ENCODE results near the gene BIN1. TPM values are rescaled to one million over a fixed set of nuclear protein-coding genes. Genes with fewer than 3 reads are reported as not detected.

Gene BIN1
- total and polyA plus RNA-seq, 8 donors = 32.0 to 98.7 (median 76.7) TPM

DNA sequence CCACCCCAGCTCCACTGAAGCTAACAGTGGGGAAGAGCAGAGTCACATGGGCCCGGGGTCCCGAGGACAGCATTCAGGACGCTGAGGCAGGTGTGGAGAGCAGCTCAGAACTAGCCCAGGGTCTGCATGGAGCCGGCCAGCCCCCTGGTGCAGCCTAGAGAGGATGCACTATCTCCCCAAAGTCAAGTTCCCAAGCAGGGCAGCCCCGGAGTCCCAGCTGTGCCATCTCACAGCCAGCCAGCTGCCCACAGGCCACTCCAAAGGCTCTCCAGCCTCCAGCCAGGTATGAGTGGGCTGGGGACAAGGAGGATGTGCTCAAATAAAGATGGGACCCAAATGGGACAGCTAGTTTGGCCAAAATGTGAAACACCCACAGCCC is 41.0 kb downstream of the BIN1 start:
- Histone ChIP-seq H3K36me3 (peaks cover 0 to 26% of the 10 kb centered on the region in 2 donors), H3K27me3 (no peaks in the 10 kb centered on the region), H3K4me1 (peaks cover 13 to 63% of the 10 kb centered on the region in 2 donors), H3K27ac (peak overlapping the region in 1 of 2 donors; percentile 73), H3K9me3 (no peaks in the 10 kb centered on the region), H3K4me3 (no peak overlapping the region)
- intact Hi-C loops (cut with DNase I) = no loop called here
- no peak for ATAC-seq
- DNase-seq = no peak
- TF ChIP-seq, protein P1, sequence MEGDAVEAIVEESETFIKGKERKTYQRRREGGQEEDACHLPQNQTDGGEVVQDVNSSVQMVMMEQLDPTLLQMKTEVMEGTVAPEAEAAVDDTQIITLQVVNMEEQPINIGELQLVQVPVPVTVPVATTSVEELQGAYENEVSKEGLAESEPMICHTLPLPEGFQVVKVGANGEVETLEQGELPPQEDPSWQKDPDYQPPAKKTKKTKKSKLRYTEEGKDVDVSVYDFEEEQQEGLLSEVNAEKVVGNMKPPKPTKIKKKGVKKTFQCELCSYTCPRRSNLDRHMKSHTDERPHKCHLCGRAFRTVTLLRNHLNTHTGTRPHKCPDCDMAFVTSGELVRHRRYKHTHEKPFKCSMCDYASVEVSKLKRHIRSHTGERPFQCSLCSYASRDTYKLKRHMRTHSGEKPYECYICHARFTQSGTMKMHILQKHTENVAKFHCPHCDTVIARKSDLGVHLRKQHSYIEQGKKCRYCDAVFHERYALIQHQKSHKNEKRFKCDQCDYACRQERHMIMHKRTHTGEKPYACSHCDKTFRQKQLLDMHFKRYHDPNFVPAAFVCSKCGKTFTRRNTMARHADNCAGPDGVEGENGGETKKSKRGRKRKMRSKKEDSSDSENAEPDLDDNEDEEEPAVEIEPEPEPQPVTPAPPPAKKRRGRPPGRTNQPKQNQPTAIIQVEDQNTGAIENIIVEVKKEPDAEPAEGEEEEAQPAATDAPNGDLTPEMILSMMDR (IDR thresholded peaks at IDR 0.05) = no peak

DNA sequence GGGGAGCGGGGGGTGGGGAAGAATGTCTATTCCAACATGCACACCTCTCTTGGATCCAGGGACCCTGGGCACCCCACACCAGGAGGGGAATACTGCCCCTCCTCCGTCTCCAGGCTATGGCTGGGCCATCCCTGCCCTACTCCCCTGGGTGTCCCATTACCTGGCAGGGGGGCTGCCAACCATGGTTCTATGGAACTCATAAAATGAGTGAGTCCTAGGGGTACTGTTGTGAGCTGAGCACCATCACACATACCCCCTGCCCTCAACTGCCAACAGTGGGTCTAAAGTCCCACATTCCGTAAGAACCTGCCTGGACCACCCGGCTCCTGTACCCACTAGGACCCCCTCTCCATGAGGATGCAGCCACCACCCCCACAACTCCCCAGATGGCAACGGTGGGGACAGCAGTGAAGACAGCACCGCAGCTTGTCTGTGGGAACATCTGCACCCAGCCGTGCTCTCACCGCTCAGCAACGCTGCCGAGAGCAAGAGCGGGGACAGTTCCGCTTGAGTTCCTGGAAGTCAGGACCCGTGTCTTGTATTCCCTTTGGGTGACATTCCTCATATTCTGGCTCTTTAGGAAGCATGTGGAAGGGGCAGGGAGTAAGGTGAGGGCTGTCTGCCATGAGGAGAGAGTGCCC is 41.5 kb downstream of the BIN1 start:
- H3K9me3 ChIP-seq = no peaks in the 10 kb centered on the region
- ATAC-seq (no peak), DNase-seq (no peak)
- no peak overlapping the region for H3K4me3 ChIP-seq
- peaks cover 13 to 63% of the 10 kb centered on the region in 2 donors for H3K4me1 ChIP-seq
- intact Hi-C loops (cut with DNase I) = no loop called here
- TF ChIP-seq, protein P1 (IDR thresholded peaks at IDR 0.05) = no peak
- peaks cover 0 to 25% of the 10 kb centered on the region in 2 donors for H3K36me3 ChIP-seq
- peak overlapping the region; percentile 33 to 85 for H3K27ac ChIP-seq
- H3K27me3 ChIP-seq = no peaks in the 10 kb centered on the region

DNA sequence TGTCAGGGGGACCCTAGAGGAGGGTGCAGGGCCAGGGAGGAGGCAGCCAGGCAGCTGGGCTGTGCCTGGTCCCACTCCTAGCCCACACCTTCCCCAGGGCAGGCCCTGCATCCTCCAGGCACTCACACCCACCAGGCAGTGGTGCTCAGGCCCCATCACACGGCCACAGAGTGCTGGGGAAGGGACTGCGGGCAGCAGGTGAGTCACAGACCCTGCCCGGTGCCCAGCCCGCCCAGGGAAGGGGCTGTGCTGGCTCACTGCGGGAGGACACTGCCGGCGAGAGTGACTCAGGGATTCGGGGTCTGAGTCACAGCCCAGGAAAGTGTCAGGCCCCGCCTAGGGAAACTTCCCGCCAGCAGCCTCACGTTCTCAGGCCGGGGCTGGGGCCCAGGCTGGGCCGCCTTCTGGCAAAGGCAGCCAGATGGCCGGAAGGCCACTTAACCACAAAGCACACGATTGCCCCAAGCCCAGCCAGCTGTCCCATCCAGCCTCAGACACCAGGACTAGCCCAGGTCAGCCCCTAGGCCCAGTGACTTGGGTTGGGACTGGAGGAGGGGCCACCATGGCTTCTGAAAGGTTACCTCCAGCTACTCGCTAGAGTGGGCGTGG is 42.2 kb downstream of the BIN1 start:
- no peaks in the 10 kb centered on the region for H3K9me3 ChIP-seq
- peaks cover 13 to 63% of the 10 kb centered on the region in 2 donors for H3K4me1 ChIP-seq
- ATAC-seq = peak; percentile 87
- peaks cover 0 to 22% of the 10 kb centered on the region in 2 donors for H3K36me3 ChIP-seq
- H3K27me3 ChIP-seq = no peaks in the 10 kb centered on the region
- H3K27ac ChIP-seq = peak overlapping the region; percentile 33 to 85
- TF ChIP-seq, protein P1 (IDR thresholded peaks at IDR 0.05) = no peak
- peak; percentile 76 to 95 (median 92) for DNase-seq
- intact Hi-C loops (cut with DNase I) = no loop called here
- no peak overlapping the region for H3K4me3 ChIP-seq

DNA sequence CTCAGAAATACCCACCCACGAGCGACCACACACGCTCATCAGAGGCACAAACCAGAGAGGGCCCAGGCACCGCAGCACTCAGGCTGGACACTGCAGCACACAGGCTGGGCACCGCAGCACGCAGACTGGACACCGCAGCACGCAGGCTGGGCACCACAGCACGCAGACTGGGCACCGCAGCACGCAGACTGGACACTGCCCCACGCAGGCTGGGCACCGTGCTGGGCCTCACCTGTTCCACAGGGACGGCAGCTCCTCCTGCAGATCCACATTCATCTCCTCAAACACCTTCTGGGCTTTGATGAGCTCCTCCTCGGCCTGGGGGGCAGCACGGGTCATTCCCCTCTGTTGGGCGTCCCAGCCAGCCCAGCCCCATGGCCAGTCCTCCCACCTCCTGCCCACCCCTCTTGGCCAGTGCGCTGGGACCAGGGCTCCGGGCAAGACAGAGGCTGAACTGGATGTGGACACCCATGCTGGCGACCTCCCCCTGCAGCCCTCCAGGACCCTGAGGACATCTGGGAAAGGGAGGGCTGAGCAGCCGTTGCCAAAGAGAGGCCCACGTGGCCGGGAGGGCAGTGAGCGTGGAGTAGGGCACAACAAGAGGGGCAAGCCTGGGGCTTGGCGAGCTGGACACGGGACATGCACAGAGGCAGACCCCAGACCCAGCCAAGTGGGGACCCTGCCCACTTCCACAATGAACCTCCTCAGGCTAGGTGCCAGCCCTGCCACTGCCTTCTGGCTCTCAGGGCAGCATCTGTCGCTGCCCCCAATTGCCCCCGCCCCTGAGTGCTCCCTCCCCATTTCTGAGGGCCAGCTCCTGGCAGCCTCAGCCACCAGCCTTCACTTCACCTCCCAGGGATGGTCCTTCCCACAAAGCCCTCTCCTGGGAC is 43.0 kb downstream of the BIN1 start:
- DNase-seq = no peak
- no peak for ATAC-seq
- no peaks in the 10 kb centered on the region for H3K27me3 ChIP-seq
- H3K36me3 ChIP-seq = peaks cover 0 to 22% of the 10 kb centered on the region in 2 donors
- H3K27ac ChIP-seq = peak overlapping the region; percentile 33 to 85
- no peak overlapping the region for H3K4me3 ChIP-seq
- H3K9me3 ChIP-seq = no peaks in the 10 kb centered on the region
- peaks cover 13 to 63% of the 10 kb centered on the region in 2 donors for H3K4me1 ChIP-seq
- TF ChIP-seq, protein P1 (IDR thresholded peaks at IDR 0.05) = no peak
- intact Hi-C loops (cut with DNase I) = no loop called here
